Tibial nerve (tissue), 4 donors: Measurements from ENCODE around the gene CAMSAP1. TPM values are rescaled to one million over a fixed set of nuclear protein-coding genes. Genes with fewer than 3 reads are reported as not detected.

Experiments used
- DNase-seq, 2 donors: peaks; one replicate each; pipeline ENCODE4 v3.0.0-alpha.2; 2019; ENCODE audit warnings: low spot score in 2 of 2
- H3K27ac ChIP-seq, 4 donors: fragments of 200-600 bp; sonication (generic) in 3 of 4; one replicate each; pipeline ENCODE4 v1.5.1; 2017 to 2019; ENCODE audit warnings: mild to moderate bottlenecking in 1 of 4
- H3K27me3 ChIP-seq, 2 donors: fragments of 200-600 bp; sonication (generic) in 1 of 2; one replicate each; pipeline versions ENCODE4 v1.5.1 to v1.6.0; 2017 to 2019
- H3K36me3 ChIP-seq, 3 donors: fragments of 200-600 bp; sonication (generic); one replicate each; pipeline ENCODE4 v1.5.1; 2018 to 2019
- H3K4me1 ChIP-seq, 4 donors: fragments of 200-600 bp; sonication (generic) in 3 of 4; one replicate each; pipeline ENCODE4 v1.5.1; 2017 to 2019
- H3K4me3 ChIP-seq, 4 donors: fragments of 200-600 bp; sonication (generic) in 3 of 4; one replicate each; pipeline ENCODE4 v1.5.1; 2017 to 2019; ENCODE audit warnings: mild to moderate bottlenecking in 1 of 4, moderate library complexity in 1 of 4
- H3K9me3 ChIP-seq, 4 donors: fragments of 200-600 bp; sonication (generic) in 3 of 4; one replicate each; pipeline ENCODE4 v1.5.1; 2017 to 2019
- CTCF ChIP-seq, 5 experiments: fragments of 200-600 bp in 3 of 5; fragments of 450-650 bp in 2 of 5; sonication (generic) in 3 of 5; IDR thresholded peaks; one replicate each; pipeline ENCODE4 v1.5.1; 2016 to 2019; ENCODE audit warnings: antibody characterized with exemption in 5 of 5, mild to moderate bottlenecking in 3 of 5, moderate library complexity in 2 of 5
- EP300 ChIP-seq, 2 donors: sonication (generic); formaldehyde crosslinking; IDR thresholded peaks; one replicate each; pipeline ENCODE4 v1.6.1; 2017; ENCODE audit warnings: antibody characterized with exemption in 2 of 2, mild to moderate bottlenecking in 1 of 2
- POLR2A ChIP-seq, 2 donors: fragments of 450-650 bp; IDR thresholded peaks; one replicate each; pipeline ENCODE4 v1.6.1; 2017; ENCODE audit warnings: antibody characterized with exemption in 2 of 2, mild to moderate bottlenecking in 2 of 2, moderate library complexity in 2 of 2
- WGBS, 2 donors: methylation state at CpG; one replicate each; pipeline ENCODE4 v1.1.5; 2018; 5-methylcytosine and 5-hydroxymethylcytosine counted together
- total RNA-seq, 4 donors: library from RNA; depleted of rRNA; stranded (reverse); fragments of >200 nt; gene quantifications; one replicate each; pipeline ENCODE4 v1.1.0, GENCODE V29; 2016

Gene CAMSAP1
- total RNA-seq, 4 donors from 2014 or later = 27.6 to 40.8 (median 35.7) TPM

GRCh38 chr9:135923508-135923907 is 16.2 kb upstream of the CAMSAP1 start:
- peaks cover 0 to 4% (median 0%) of the 10 kb centered on the region in 4 donors for H3K4me1 ChIP-seq
- H3K9me3 ChIP-seq = peaks cover 0 to 16% (median 2%) of the 10 kb centered on the region in 4 donors
- peaks cover 0 to 45% (median 0%) of the 10 kb centered on the region in 3 donors for H3K36me3 ChIP-seq
- no peak overlapping the region for H3K27ac ChIP-seq
- H3K4me3 ChIP-seq = no peak overlapping the region
- TF ChIP-seq CTCF (IDR thresholded peaks at IDR 0.05) = no peak
- no peak for TF ChIP-seq EP300 (IDR thresholded peaks at IDR 0.05)
- TF ChIP-seq POLR2A (IDR thresholded peaks at IDR 0.05) = no peak
- no peak for DNase-seq
- no peaks in the 10 kb centered on the region for H3K27me3 ChIP-seq
- WGBS, 2 donors = 84 to 86% methylated on average over 13 of the region's 13 CpGs

- Histone ChIP-seq H3K36me3 (peaks cover 0 to 50% (median 0%) of the 10 kb centered on the region in 3 donors), H3K27me3 (no peaks in the 10 kb centered on the region), H3K4me1 (no peaks in the 10 kb centered on the region), H3K4me3 (no peak overlapping the region), H3K27ac (no peak overlapping the region), H3K9me3 (peaks cover 0 to 33% (median 5%) of the 10 kb centered on the region in 4 donors)
- 58 to 77% methylated on average over 9 to 14 of the region's 14 CpGs for WGBS, 2 donors
- no peak for DNase-seq
- no peak for TF ChIP-seq POLR2A (IDR thresholded peaks at IDR 0.05)
- TF ChIP-seq EP300 (IDR thresholded peaks at IDR 0.05) = no peak
- no peak for TF ChIP-seq CTCF (IDR thresholded peaks at IDR 0.05)
These were observed 14.5 kb upstream of the CAMSAP1 start for GRCh38 chr9:135921749-135922310.

- Histone ChIP-seq H3K4me1 (no peaks in the 10 kb centered on the region), H3K27ac (no peak overlapping the region), H3K27me3 (no peaks in the 10 kb centered on the region), H3K9me3 (peaks cover 0 to 40% (median 8%) of the 10 kb centered on the region in 4 donors), H3K36me3 (peaks cover 0 to 50% (median 0%) of the 10 kb centered on the region in 3 donors), H3K4me3 (no peak overlapping the region)
- WGBS, 2 donors = 75 to 84% methylated on average over 24 of the region's 24 CpGs
- TF ChIP-seq POLR2A (IDR thresholded peaks at IDR 0.05) (no peak), CTCF (IDR thresholded peaks at IDR 0.05) (no peak), EP300 (IDR thresholded peaks at IDR 0.05) (no peak)
- DNase-seq = no peak
These were observed 13.7 kb upstream of the CAMSAP1 start for GRCh38 chr9:135920973-135921585.

GRCh38 chr9:135920256-135920930 is 13.0 kb upstream of the CAMSAP1 start:
- Histone ChIP-seq H3K9me3 (peaks cover 0 to 47% (median 10%) of the 10 kb centered on the region in 4 donors), H3K4me3 (no peak overlapping the region), H3K36me3 (peaks cover 0 to 57% (median 2%) of the 10 kb centered on the region in 3 donors), H3K4me1 (no peaks in the 10 kb centered on the region), H3K27me3 (no peaks in the 10 kb centered on the region), H3K27ac (no peak overlapping the region)
- TF ChIP-seq CTCF (IDR thresholded peaks at IDR 0.05) (no peak), EP300 (IDR thresholded peaks at IDR 0.05) (no peak), POLR2A (IDR thresholded peaks at IDR 0.05) (no peak)
- WGBS, 2 donors = 89 to 93% methylated on average over 13 to 15 of the region's 15 CpGs
- DNase-seq = no peak
